Neural progenitor cell (in vitro differentiated cells): ENCODE data around the gene SNRPB2. TPM values are rescaled to one million over a fixed set of nuclear protein-coding genes. Genes with fewer than 3 reads are reported as not detected.

Source experiments
- DNase-seq: peaks from one replicate; pipeline ENCODE4 v3.0.0-alpha.2; 2016; ENCODE audit warnings: low spot score
- H2AFZ ChIP-seq: fragments of 200-600 bp; sonication (generic); replicated peaks from 2 replicates; pipeline ENCODE4 v1.6.1; 2016; ENCODE audit warnings: antibody characterized with exemption
- H3F3A ChIP-seq: fragments of 200-600 bp; sonication (generic); 2 replicates; pipeline ENCODE4 v1.6.1; 2016; ENCODE audit warnings: antibody characterized with exemption, low read depth
- H3K27ac ChIP-seq: fragments of 200-600 bp; sonication (generic); 2 replicates; pipeline ENCODE4 v1.5.1; 2016; ENCODE audit warnings: mild to moderate bottlenecking
- H3K27me3 ChIP-seq: fragments of 200-600 bp; sonication (generic); 2 replicates; pipeline ENCODE4 v1.6.1; 2016; ENCODE audit warnings: mild to moderate bottlenecking, moderate library complexity
- H3K36me3 ChIP-seq: fragments of 200-600 bp; sonication (generic); 2 replicates; pipeline ENCODE4 v1.5.1; 2016
- H3K4me1 ChIP-seq: fragments of 200-600 bp; sonication (generic); 2 replicates; pipeline ENCODE4 v1.6.1; 2016; ENCODE audit warnings: mixed run types
- H3K4me2 ChIP-seq: fragments of 200-600 bp; sonication (generic); 2 replicates; pipeline ENCODE4 v1.6.1; 2016
- H3K4me3 ChIP-seq: fragments of 200-600 bp; sonication (generic); 2 replicates; pipeline ENCODE4 v1.5.1; 2016
- H3K79me2 ChIP-seq: fragments of 200-600 bp; sonication (generic); 2 replicates; pipeline ENCODE4 v1.6.1; 2016; ENCODE audit warnings: low read depth
- H3K9ac ChIP-seq: fragments of 200-600 bp; sonication (generic); 2 replicates; pipeline ENCODE4 v1.6.1; 2016
- H3K9me3 ChIP-seq: fragments of 200-600 bp; sonication (generic); 2 replicates; pipeline ENCODE4 v1.5.1; 2016; ENCODE audit warnings: low read depth
- H4K20me1 ChIP-seq: fragments of 200-600 bp; sonication (generic); 2 replicates; pipeline ENCODE4 v1.6.1; 2016; ENCODE audit warnings: low read depth
- H3K27ac Mint-ChIP-seq: 3 replicates; pipeline ENCODE4 v1.8.0; 2021; ENCODE audit warnings: mixed read lengths
- H3K27me3 Mint-ChIP-seq: 2 replicates; pipeline ENCODE4 v1.8.0; 2022; ENCODE audit warnings: low read depth, mild to moderate bottlenecking, inconsistent platforms, moderate library complexity, mixed read lengths; ENCODE audit not compliant: insufficient read depth
- H3K36me3 Mint-ChIP-seq: 3 replicates; pipeline ENCODE4 v1.8.0; 2021; ENCODE audit warnings: mixed read lengths
- H3K4me1 Mint-ChIP-seq: 3 replicates; pipeline ENCODE4 v1.8.0; 2021; ENCODE audit warnings: mixed read lengths
- H3K4me3 Mint-ChIP-seq: 3 replicates; pipeline ENCODE4 v1.8.0; 2021; ENCODE audit warnings: mild to moderate bottlenecking, moderate library complexity, mixed read lengths
- H3K9me3 Mint-ChIP-seq: 3 replicates; pipeline ENCODE4 v1.8.0; 2020; ENCODE audit warnings: mixed read lengths
- EZH2 ChIP-seq: fragments of 200-600 bp; sonication (generic); IDR thresholded peaks from 2 replicates; pipeline ENCODE4 v1.6.1; 2017; ENCODE audit warnings: antibody characterized with exemption, mild to moderate bottlenecking, moderate library complexity
- EZH2phosphoT487 ChIP-seq: fragments of 200-600 bp; sonication (generic); IDR thresholded peaks from 2 replicates; pipeline ENCODE4 v1.6.1; 2017; ENCODE audit warnings: antibody characterized with exemption
- small RNA-seq: library from RNA; depleted of rRNA; stranded (forward); fragments of <200 nt; gene quantifications from one replicate; pipeline ENCODE3, GENCODE V24; 2015
- total RNA-seq: library from RNA; depleted of rRNA; stranded (reverse); fragments of >200 nt; gene quantifications from 2 replicates; pipeline ENCODE4 v1.2.3, GENCODE V29; 2015; ENCODE audit warnings: low replicate concordance
- TF ChIP-seq, protein P1 (sequence below): fragments of 200-600 bp; sonication (generic); IDR thresholded peaks from 2 replicates; pipeline ENCODE4 v1.5.1; 2017; ENCODE audit warnings: antibody characterized with exemption, mild to moderate bottlenecking

SNRPB2 gene
- total RNA-seq, 1 donor from 2014 or later = 104 TPM

GRCh38 chr20:16781496-16781895 lies 51.7 kb downstream of the SNRPB2 start:
- H3K4me2 ChIP-seq = no peak overlapping the region
- H3K4me3 Mint-ChIP-seq = no peak overlapping the region

DNA sequence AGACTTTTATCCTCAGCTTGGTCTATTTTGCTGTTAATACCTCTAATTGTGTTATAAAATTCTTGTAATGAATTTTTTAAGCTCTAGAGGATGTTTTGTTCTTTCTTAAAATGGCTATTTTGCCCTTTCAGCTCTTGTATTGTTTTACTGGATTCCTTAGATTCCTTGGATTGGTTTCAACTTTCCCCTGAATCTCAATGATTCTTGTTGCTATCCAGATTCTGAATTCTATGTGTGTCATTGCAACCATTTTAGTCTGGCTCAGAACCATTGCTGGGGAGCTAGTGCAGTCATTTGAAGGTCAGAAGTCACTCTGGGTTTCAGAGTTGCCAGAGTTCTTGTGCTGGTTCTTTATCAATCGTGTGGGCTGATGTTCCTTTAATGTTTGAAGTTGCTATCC lies 55.4 kb downstream of the SNRPB2 start:
- Histone ChIP-seq H3K9me3 (no peaks in the 10 kb centered on the region), H3K4me2 (no peak overlapping the region), H3K4me3 (no peak overlapping the region), H4K20me1 (no peaks in the 10 kb centered on the region), H3K27me3 (no peaks in the 10 kb centered on the region), H3K27ac (no peak overlapping the region), H3F3A (no peaks in the 10 kb centered on the region), H3K9ac (no peak overlapping the region), H2AFZ (no peak overlapping the region), H3K4me1 (peaks cover 11% of the 10 kb centered on the region), H3K36me3 (no peaks in the 10 kb centered on the region), H3K79me2 (no peaks in the 10 kb centered on the region)
- H3K4me1 Mint-ChIP-seq = no peaks in the 10 kb centered on the region
- peaks cover 5% of the 10 kb centered on the region for H3K27me3 Mint-ChIP-seq
- no peak overlapping the region for H3K27ac Mint-ChIP-seq
- no peak for DNase-seq
- H3K36me3 Mint-ChIP-seq = no peaks in the 10 kb centered on the region
- peaks cover 14% of the 10 kb centered on the region for H3K9me3 Mint-ChIP-seq
- no peak overlapping the region for H3K4me3 Mint-ChIP-seq
- no peak for TF ChIP-seq EZH2
- TF ChIP-seq EZH2phosphoT487 = no peak
- TF ChIP-seq, protein P1, sequence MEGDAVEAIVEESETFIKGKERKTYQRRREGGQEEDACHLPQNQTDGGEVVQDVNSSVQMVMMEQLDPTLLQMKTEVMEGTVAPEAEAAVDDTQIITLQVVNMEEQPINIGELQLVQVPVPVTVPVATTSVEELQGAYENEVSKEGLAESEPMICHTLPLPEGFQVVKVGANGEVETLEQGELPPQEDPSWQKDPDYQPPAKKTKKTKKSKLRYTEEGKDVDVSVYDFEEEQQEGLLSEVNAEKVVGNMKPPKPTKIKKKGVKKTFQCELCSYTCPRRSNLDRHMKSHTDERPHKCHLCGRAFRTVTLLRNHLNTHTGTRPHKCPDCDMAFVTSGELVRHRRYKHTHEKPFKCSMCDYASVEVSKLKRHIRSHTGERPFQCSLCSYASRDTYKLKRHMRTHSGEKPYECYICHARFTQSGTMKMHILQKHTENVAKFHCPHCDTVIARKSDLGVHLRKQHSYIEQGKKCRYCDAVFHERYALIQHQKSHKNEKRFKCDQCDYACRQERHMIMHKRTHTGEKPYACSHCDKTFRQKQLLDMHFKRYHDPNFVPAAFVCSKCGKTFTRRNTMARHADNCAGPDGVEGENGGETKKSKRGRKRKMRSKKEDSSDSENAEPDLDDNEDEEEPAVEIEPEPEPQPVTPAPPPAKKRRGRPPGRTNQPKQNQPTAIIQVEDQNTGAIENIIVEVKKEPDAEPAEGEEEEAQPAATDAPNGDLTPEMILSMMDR = no peak

More at GRCh38 chr20:16781496-16781895, 51.7 kb downstream of the SNRPB2 start:
- H3K36me3 ChIP-seq = no peaks in the 10 kb centered on the region
- no peak overlapping the region for H3K9ac ChIP-seq
- no peak overlapping the region for H3K4me3 ChIP-seq
- H3K4me1 ChIP-seq = peaks cover 11% of the 10 kb centered on the region
- H3K27ac ChIP-seq = no peak overlapping the region
- H3K79me2 ChIP-seq = no peaks in the 10 kb centered on the region
- TF ChIP-seq, protein P1 = no peak
- TF ChIP-seq EZH2phosphoT487 (no peak), EZH2 (no peak)
- Mint-ChIP-seq H3K9me3 (peaks cover 6% of the 10 kb centered on the region), H3K36me3 (no peaks in the 10 kb centered on the region), H3K4me1 (no peaks in the 10 kb centered on the region), H3K27me3 (no peaks in the 10 kb centered on the region), H3K27ac (no peak overlapping the region)
- DNase-seq = no peak
- H3K9me3 ChIP-seq = no peaks in the 10 kb centered on the region
- no peaks in the 10 kb centered on the region for H3F3A ChIP-seq
- H2AFZ ChIP-seq = no peak overlapping the region
- H4K20me1 ChIP-seq = no peaks in the 10 kb centered on the region
- no peaks in the 10 kb centered on the region for H3K27me3 ChIP-seq

Small RNAs within 50 kb of the gene (small RNA-seq; reads per million reads assigned to genes)
- gene AL135938.1 = not detected

Other genes starting within 250 kb of the SNRPB2 start
- gene KIF16B, start 156.6 kb upstream of the SNRPB2 start, total RNA-seq = 10.6 and 15.5 TPM in 2 replicates
- not detected in 2 replicates for gene OTOR, start 18.3 kb downstream of the SNRPB2 start, total RNA-seq